Activated B cell treated with CpG ODN at 0.5 μM for 24 hours (primary cell): ENCODE data around the gene NRXN3. TPM values are rescaled to one million over a fixed set of nuclear protein-coding genes. Genes with fewer than 3 reads are reported as not detected.

ENCODE experiments used
- ATAC-seq: fragments of 200-7000 bp; cut with Tn5 transposase; one replicate; pipeline ENCODE4 v1.10.0; 2021; ENCODE audit warnings: low read depth, mild to moderate bottlenecking, moderate library complexity
- CTCF ChIA-PET: fragments of 350-600 bp; sonication (Branson Sonifier 250); formaldehyde crosslinking; loops from one replicate; lab custom pipeline; 2021; ENCODE audit warnings: antibody characterized with exemption; lab: Charles Lee
- POLR2A ChIA-PET: fragments of 350-600 bp; sonication (Branson Sonifier 250); formaldehyde crosslinking; loops from one replicate; lab custom pipeline; 2021; ENCODE audit warnings: antibody characterized with exemption; lab: Charles Lee
- DNase-seq: peaks from one replicate; pipeline ENCODE4 v3.0.0; 2022
- H3K27ac Mint-ChIP-seq: one replicate; pipeline ENCODE4 v1.8.0; 2020; ENCODE audit warnings: mixed read lengths
- H3K27me3 Mint-ChIP-seq: one replicate; pipeline ENCODE4 v1.8.0; 2021; ENCODE audit warnings: mixed read lengths
- H3K36me3 Mint-ChIP-seq: one replicate; pipeline ENCODE4 v1.8.0; 2021; ENCODE audit warnings: low read depth, mixed read lengths
- H3K4me1 Mint-ChIP-seq: one replicate; pipeline ENCODE4 v1.8.0; 2021; ENCODE audit warnings: mixed read lengths
- H3K4me3 Mint-ChIP-seq: one replicate; pipeline ENCODE4 v1.8.0; 2020; ENCODE audit warnings: mild to moderate bottlenecking, mixed read lengths
- H3K9me3 Mint-ChIP-seq: one replicate; pipeline ENCODE4 v1.8.0; 2020; ENCODE audit warnings: mixed read lengths
- CTCF ChIP-seq: fragments of 200-600 bp; IDR thresholded peaks from one replicate; pipeline ENCODE4 v1.8.0; 2022; ENCODE audit warnings: antibody characterized with exemption, mild to moderate bottlenecking
- intact Hi-C: fragments of 100-400 bp; cut with micrococcal nuclease; formaldehyde crosslinking; loops from one replicate; pipeline ENCODE4 v1.15.1; 2024
- total RNA-seq: library from RNA; stranded (reverse); gene quantifications from 2 replicates; pipeline ENCODE4 v1.2.3, GENCODE V29; 2022

NRXN3 gene
- total RNA-seq, 1 donor from 2014 or later, result not detected

GRCh38 chr14:78207414-78207813, 37.2 kb downstream of the NRXN3 start:
- Mint-ChIP-seq H3K4me3 (no peak overlapping the region), H3K36me3 (no peaks in the 10 kb centered on the region), H3K27ac (no peak overlapping the region), H3K9me3 (peaks cover 7% of the 10 kb centered on the region), H3K27me3 (no peaks in the 10 kb centered on the region), H3K4me1 (peaks cover 7% of the 10 kb centered on the region)
- POLR2A ChIA-PET, result no interaction called here
- intact Hi-C loops, result no loop called here
- DNase-seq (no peak), ATAC-seq (no peak)
- CTCF ChIA-PET, result no interaction called here
- TF ChIP-seq CTCF, result no peak

GRCh38 chr14:78220273-78220672, 50.1 kb downstream of the NRXN3 start:
- Mint-ChIP-seq H3K9me3 (no peaks in the 10 kb centered on the region), H3K27ac (no peak overlapping the region), H3K36me3 (no peaks in the 10 kb centered on the region), H3K4me3 (no peak overlapping the region), H3K27me3 (no peaks in the 10 kb centered on the region), H3K4me1 (no peaks in the 10 kb centered on the region)
- ATAC-seq (no peak), DNase-seq (no peak)
- ChIA-PET POLR2A (no interaction called here), CTCF (no interaction called here)
- intact Hi-C loops, result no loop called here
- TF ChIP-seq CTCF, result no peak

DNA sequence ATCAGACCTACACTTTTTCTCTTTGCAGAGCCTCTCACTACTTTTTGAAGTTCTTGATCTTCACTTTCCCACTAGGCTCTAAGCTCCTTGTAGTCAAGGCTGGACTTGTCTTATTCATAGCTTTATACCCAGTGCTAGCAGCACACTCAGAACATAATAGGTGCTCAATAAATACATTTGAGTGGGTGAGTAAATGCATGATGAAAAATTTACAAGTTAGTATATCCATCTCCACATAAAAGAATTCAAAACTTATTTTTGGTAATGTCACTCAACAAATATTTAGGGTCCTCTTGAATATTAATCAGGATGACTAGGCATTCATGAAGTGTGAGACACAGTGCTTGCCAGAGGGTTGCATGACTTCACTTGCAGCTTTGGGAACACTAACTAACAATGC, 52.6 kb downstream of the NRXN3 start:
- Mint-ChIP-seq H3K4me1 (no peaks in the 10 kb centered on the region), H3K9me3 (peaks cover 4% of the 10 kb centered on the region), H3K4me3 (no peak overlapping the region), H3K27ac (no peak overlapping the region), H3K36me3 (no peaks in the 10 kb centered on the region), H3K27me3 (peaks cover under 1% of the 10 kb centered on the region)
- intact Hi-C loops, result no loop called here
- ATAC-seq, result no peak
- no peak for TF ChIP-seq CTCF
- ChIA-PET POLR2A (no interaction called here), CTCF (no interaction called here)
- DNase-seq, result no peak

- no peaks in the 10 kb centered on the region for H3K4me1 Mint-ChIP-seq
- ATAC-seq (no peak), DNase-seq (no peak)
- no peak for TF ChIP-seq CTCF
- H3K9me3 Mint-ChIP-seq, result peaks cover 4% of the 10 kb centered on the region
- H3K27me3 Mint-ChIP-seq, result peaks cover 7% of the 10 kb centered on the region
- no peak overlapping the region for H3K27ac Mint-ChIP-seq
- H3K4me3 Mint-ChIP-seq, result no peak overlapping the region
- ChIA-PET POLR2A (no interaction called here), CTCF (no interaction called here)
- intact Hi-C loops, result no loop called here
- H3K36me3 Mint-ChIP-seq, result no peaks in the 10 kb centered on the region
Measured at GRCh38 chr14:78227248-78228077, 57.3 kb downstream of the NRXN3 start.

DNA sequence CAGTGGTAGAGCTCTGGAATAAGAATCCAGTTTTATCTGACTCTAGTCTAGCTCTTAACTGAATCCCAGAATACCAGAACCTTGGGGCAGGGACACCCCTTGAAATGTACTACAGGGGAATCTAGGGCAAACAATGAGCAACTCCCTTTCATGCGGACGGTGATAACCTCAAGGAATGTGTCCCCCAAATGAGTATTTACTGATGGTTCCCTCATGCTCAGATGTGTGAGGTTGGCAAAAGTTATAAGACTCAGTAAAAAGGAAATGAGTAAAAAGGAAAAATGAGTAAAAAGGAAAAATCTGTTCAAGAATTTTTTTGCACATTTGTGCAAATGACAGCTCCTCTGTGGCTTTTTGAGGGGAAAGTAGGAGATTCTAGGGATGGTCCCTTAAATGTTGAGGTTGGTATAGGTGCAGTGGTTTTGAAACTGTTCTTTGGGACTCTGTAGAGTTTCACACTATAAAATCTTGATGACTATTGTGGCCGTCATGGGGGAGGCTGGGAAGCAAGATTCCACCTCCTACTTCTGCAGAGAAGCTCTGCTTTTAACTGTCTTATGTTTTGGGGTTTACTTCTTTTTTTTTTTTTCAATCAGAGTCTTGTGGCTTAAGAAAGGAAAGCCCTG, 58.6 kb downstream of the NRXN3 start:
- no peak overlapping the region for H3K27ac Mint-ChIP-seq
- intact Hi-C loops, result no loop called here
- no peak overlapping the region for H3K4me3 Mint-ChIP-seq
- ATAC-seq (no peak), DNase-seq (no peak)
- H3K36me3 Mint-ChIP-seq, result no peaks in the 10 kb centered on the region
- no peak for TF ChIP-seq CTCF
- H3K27me3 Mint-ChIP-seq, result peaks cover 7% of the 10 kb centered on the region
- peaks cover 4% of the 10 kb centered on the region for H3K9me3 Mint-ChIP-seq
- CTCF ChIA-PET, result no interaction called here
- no peaks in the 10 kb centered on the region for H3K4me1 Mint-ChIP-seq
- POLR2A ChIA-PET, result no interaction called here
